Large intestine (tissue), 1 donor: Measurements from ENCODE around the gene CAB39. TPM values are rescaled to one million over a fixed set of nuclear protein-coding genes. Genes with fewer than 3 reads are reported as not detected.

Source experiments
- polyA plus RNA-seq: library from polyadenylated mRNA; unstranded; fragments of 120-200 nt; gene quantifications from one replicate; pipeline ENCODE4 v1.2.1, GENCODE V29; 2013

Gene CAB39
- polyA plus RNA-seq, 1 donor: 81.3 TPM

Other genes starting within 250 kb of the CAB39 start
- 321 TPM for gene ITM2C, start 152.1 kb downstream of the CAB39 start, polyA plus RNA-seq
- gene GPR55, start 212.4 kb downstream of the CAB39 start, polyA plus RNA-seq: 0.63 TPM